Measurements from ENCODE around the gene CCL2. TPM values are rescaled to one million over a fixed set of nuclear protein-coding genes. Genes with fewer than 3 reads are reported as not detected.

CCL2 gene
- total and polyA plus RNA-seq, 7 donors = 5.0 to 28.3 (median 8.0) TPM

DNA sequence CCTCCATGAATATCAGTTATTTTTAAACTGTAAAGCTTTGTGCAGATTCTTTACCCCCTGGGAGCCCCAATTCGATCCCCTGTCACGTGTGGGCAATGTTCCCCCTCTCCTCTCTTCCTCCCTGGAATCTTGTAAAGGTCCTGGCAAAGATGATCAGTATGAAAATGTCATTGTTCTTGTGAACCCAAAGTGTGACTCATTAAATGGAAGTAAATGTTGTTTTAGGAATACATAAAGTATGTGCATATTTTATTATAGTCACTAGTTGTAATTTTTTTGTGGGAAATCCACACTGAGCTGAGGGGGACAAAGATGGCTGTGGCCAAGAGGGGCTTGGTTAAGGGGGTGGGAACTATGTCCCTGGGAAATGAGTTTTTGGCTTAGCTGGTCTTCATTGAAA, 32.8 kb downstream of the CCL2 start:
- no peaks in the 10 kb centered on the region for H3K27me3 ChIP-seq (ENCODE audit: insufficient read depth in 3 of 3, low read length in 2 of 3)
- no peak overlapping the region for H3K27ac ChIP-seq
- DNase-seq (no peak), ATAC-seq (no peak)
- TF ChIP-seq, protein P1, sequence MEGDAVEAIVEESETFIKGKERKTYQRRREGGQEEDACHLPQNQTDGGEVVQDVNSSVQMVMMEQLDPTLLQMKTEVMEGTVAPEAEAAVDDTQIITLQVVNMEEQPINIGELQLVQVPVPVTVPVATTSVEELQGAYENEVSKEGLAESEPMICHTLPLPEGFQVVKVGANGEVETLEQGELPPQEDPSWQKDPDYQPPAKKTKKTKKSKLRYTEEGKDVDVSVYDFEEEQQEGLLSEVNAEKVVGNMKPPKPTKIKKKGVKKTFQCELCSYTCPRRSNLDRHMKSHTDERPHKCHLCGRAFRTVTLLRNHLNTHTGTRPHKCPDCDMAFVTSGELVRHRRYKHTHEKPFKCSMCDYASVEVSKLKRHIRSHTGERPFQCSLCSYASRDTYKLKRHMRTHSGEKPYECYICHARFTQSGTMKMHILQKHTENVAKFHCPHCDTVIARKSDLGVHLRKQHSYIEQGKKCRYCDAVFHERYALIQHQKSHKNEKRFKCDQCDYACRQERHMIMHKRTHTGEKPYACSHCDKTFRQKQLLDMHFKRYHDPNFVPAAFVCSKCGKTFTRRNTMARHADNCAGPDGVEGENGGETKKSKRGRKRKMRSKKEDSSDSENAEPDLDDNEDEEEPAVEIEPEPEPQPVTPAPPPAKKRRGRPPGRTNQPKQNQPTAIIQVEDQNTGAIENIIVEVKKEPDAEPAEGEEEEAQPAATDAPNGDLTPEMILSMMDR (IDR thresholded peaks at IDR 0.05) = no peak
- intact Hi-C loops (cut with DNase I) = no loop called here
- H3K4me1 ChIP-seq = no peaks in the 10 kb centered on the region
- WGBS, 3 donors = 24 to 41% (median 39%) methylated on average over 2 of the region's 2 CpGs
- no peaks in the 10 kb centered on the region for H3K36me3 ChIP-seq (ENCODE audit: insufficient read depth in 1 of 2, low read depth in 1 of 2)
- H3K4me3 ChIP-seq = no peak overlapping the region
- no peaks in the 10 kb centered on the region for H3K9me3 ChIP-seq

DNA sequence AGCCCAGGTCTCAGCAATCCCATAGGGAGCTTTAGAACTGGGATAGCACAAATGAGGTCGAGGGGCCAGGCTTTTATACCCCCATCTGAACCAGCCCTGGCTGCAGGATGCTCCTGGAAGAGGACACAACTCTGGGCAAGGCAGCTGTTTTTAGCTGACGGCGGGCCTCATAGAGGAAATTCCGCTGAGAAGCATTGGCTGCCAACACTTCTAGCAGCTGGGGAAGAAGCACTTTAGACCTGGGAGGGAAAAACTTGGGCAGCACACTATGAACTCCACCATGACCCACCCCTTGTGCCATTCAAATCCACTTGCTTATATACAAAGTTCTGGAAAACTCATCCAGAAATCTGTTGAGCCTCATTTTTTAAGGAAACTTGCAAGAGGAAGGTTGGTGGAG, 35.5 kb downstream of the CCL2 start:
- no peak for ATAC-seq

DNA sequence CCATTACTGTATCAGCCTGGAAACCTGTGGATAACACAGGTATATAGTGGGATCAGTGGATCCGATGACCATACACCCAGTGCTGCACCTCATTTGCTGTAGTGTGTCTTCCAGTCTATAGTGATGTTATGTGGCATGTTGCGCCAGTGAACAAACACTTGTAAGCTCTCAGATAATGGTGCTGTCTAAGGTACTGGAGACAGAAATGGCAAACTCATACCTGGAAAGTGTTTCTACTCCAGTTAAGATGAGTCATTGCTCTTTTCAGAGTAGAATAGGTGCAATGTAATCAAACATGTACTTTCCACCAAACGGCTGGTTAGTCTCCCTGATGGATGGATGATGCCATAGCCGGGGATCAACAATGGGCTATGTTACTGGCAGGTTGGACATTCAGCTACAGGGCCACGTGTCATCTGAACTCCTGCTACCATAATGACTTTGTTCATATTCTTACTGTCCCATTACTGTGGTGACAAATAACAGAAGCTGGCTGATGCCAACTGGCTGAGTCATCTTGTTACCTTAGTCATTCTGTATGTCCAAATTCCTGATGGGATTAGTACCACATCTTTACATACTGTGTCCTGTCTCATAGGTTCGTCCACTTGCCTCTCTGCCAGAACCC, 36.8 kb downstream of the CCL2 start:
- TF ChIP-seq, protein P1 (IDR thresholded peaks at IDR 0.05) = no peak
- Histone ChIP-seq H3K4me1 (no peaks in the 10 kb centered on the region), H3K27me3 (ENCODE audit: insufficient read depth in 3 of 3, low read length in 2 of 3) (no peaks in the 10 kb centered on the region), H3K4me3 (no peak overlapping the region), H3K27ac (no peak overlapping the region), H3K9me3 (no peaks in the 10 kb centered on the region), H3K36me3 (ENCODE audit: insufficient read depth in 1 of 2, low read depth in 1 of 2) (no peaks in the 10 kb centered on the region)
- intact Hi-C loops (cut with DNase I) = no loop called here
- WGBS, 3 donors = 95 to 97% (median 96%) methylated on average over 6 of the region's 6 CpGs
- DNase-seq (no peak), ATAC-seq (no peak)

More for the DNA sequence above, 35.5 kb downstream of the CCL2 start:
- Histone ChIP-seq H3K4me3 (no peak overlapping the region), H3K27ac (no peak overlapping the region), H3K4me1 (no peaks in the 10 kb centered on the region), H3K36me3 (ENCODE audit: insufficient read depth in 1 of 2, low read depth in 1 of 2) (no peaks in the 10 kb centered on the region), H3K27me3 (ENCODE audit: insufficient read depth in 3 of 3, low read length in 2 of 3) (no peaks in the 10 kb centered on the region), H3K9me3 (no peaks in the 10 kb centered on the region)
- WGBS, 3 donors = 17 to 26% (median 21%) methylated on average over 4 of the region's 4 CpGs
- intact Hi-C loops (cut with DNase I) = no loop called here
- no peak for DNase-seq
- TF ChIP-seq, protein P1 (IDR thresholded peaks at IDR 0.05) = no peak

DNA sequence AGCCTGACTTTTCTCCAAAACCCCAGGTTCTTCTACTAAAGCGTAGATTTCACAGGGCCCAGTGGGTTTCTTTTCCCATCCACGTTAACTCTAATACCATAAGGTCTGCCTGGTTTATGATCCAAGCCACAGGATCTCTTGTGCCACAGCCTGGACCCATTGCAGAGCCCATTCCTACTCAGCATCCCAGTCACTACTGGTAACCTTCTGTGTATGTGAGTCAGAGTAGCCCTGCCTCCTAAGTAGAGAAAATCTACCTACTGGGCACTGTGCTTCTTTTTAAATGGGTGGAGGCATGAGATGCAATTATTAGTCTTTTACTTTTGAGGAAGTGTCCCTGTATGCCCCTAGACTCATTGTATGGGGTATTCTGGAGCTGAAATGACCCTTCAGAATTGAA, 43.9 kb downstream of the CCL2 start:
- Histone ChIP-seq H3K27ac (no peak overlapping the region), H3K36me3 (ENCODE audit: insufficient read depth in 1 of 2, low read depth in 1 of 2) (no peaks in the 10 kb centered on the region), H3K27me3 (ENCODE audit: insufficient read depth in 3 of 3, low read length in 2 of 3) (no peaks in the 10 kb centered on the region), H3K4me3 (no peak overlapping the region), H3K4me1 (no peaks in the 10 kb centered on the region), H3K9me3 (no peaks in the 10 kb centered on the region)
- WGBS, 3 donors = 93 to 100% (median 96%) methylated on average over 2 of the region's 2 CpGs
- ATAC-seq (no peak), DNase-seq (no peak)
- intact Hi-C loops (cut with DNase I) = no loop called here
- TF ChIP-seq, protein P1 (IDR thresholded peaks at IDR 0.05) = no peak

Measured in psoas muscle (tissue), 8 donors.